Measurements from ENCODE around the gene ABCG2.

Gene ABCG2

GRCh38 chr4:88101165-88101564 lies 57.3 kb downstream of the ABCG2 start:
- Histone ChIP-seq H3K9ac (no peak overlapping the region), H3K4me2 (ENCODE audit: low read length) (no peak overlapping the region), H2AFZ (no peak overlapping the region), H3K27ac (no peak overlapping the region), H3K36me3 (ENCODE audit: control insufficient read depth, insufficient read depth, low read length) (no peaks in the 10 kb centered on the region), H3K4me3 (ENCODE audit: low read depth, low read length) (no peak overlapping the region), H3K4me1 (no peaks in the 10 kb centered on the region), H3K79me2 (no peaks in the 10 kb centered on the region), H3K27me3 (ENCODE audit: control insufficient read depth, insufficient read depth, low read length) (no peaks in the 10 kb centered on the region), H3K9me3 (ENCODE audit: control insufficient read depth, low read length) (no peaks in the 10 kb centered on the region)
- no peak for TF ChIP-seq CTCF (IDR thresholded peaks at IDR 0.05)

GRCh38 chr4:88098993-88099752 lies 59.3 kb downstream of the ABCG2 start:
- Histone ChIP-seq H3K9ac (no peak overlapping the region), H3K36me3 (ENCODE audit: control insufficient read depth, insufficient read depth, low read length) (no peaks in the 10 kb centered on the region), H2AFZ (no peak overlapping the region), H3K27ac (no peak overlapping the region), H3K27me3 (ENCODE audit: control insufficient read depth, insufficient read depth, low read length) (no peaks in the 10 kb centered on the region), H3K9me3 (ENCODE audit: control insufficient read depth, low read length) (no peaks in the 10 kb centered on the region), H3K79me2 (no peaks in the 10 kb centered on the region), H3K4me3 (ENCODE audit: low read depth, low read length) (no peak overlapping the region), H3K4me1 (no peaks in the 10 kb centered on the region), H3K4me2 (ENCODE audit: low read length) (no peak overlapping the region)
- TF ChIP-seq CTCF (IDR thresholded peaks at IDR 0.05): no peak

- Histone ChIP-seq H3K79me2 (no peaks in the 10 kb centered on the region), H3K36me3 (ENCODE audit: control insufficient read depth, insufficient read depth, low read length) (no peaks in the 10 kb centered on the region), H3K4me1 (no peaks in the 10 kb centered on the region), H3K27me3 (ENCODE audit: control insufficient read depth, insufficient read depth, low read length) (no peaks in the 10 kb centered on the region), H3K4me2 (ENCODE audit: low read length) (no peak overlapping the region), H3K4me3 (ENCODE audit: low read depth, low read length) (no peak overlapping the region), H3K9me3 (ENCODE audit: control insufficient read depth, low read length) (no peaks in the 10 kb centered on the region), H3K9ac (no peak overlapping the region), H3K27ac (no peak overlapping the region), H2AFZ (no peak overlapping the region)
- TF ChIP-seq CTCF (IDR thresholded peaks at IDR 0.05): no peak
Observed at GRCh38 chr4:88097781-88098180, 60.7 kb downstream of the ABCG2 start.

GRCh38 chr4:88097301-88097700 lies 61.1 kb downstream of the ABCG2 start:
- H3K4me1 ChIP-seq: no peaks in the 10 kb centered on the region
- H3K4me3 ChIP-seq (ENCODE audit: low read depth, low read length): no peak overlapping the region
- H3K79me2 ChIP-seq: no peaks in the 10 kb centered on the region
- TF ChIP-seq CTCF (IDR thresholded peaks at IDR 0.05): no peak
- H3K27ac ChIP-seq: no peak overlapping the region
- H3K4me2 ChIP-seq (ENCODE audit: low read length): no peak overlapping the region
- H3K36me3 ChIP-seq (ENCODE audit: control insufficient read depth, insufficient read depth, low read length): no peaks in the 10 kb centered on the region
- H3K9me3 ChIP-seq (ENCODE audit: control insufficient read depth, low read length): no peaks in the 10 kb centered on the region
- no peaks in the 10 kb centered on the region for H3K27me3 ChIP-seq (ENCODE audit: control insufficient read depth, insufficient read depth, low read length)
- H3K9ac ChIP-seq: no peak overlapping the region
- no peak overlapping the region for H2AFZ ChIP-seq

GRCh38 chr4:88093874-88094273 lies 64.6 kb downstream of the ABCG2 start:
- no peak overlapping the region for H3K4me2 ChIP-seq (ENCODE audit: low read length)
- no peaks in the 10 kb centered on the region for H3K79me2 ChIP-seq

More at GRCh38 chr4:88093874-88094273, 64.6 kb downstream of the ABCG2 start:
- no peak overlapping the region for H3K9ac ChIP-seq
- H3K4me1 ChIP-seq: no peaks in the 10 kb centered on the region
- H3K27me3 ChIP-seq (ENCODE audit: control insufficient read depth, insufficient read depth, low read length): no peaks in the 10 kb centered on the region
- H3K27ac ChIP-seq: no peak overlapping the region
- no peak overlapping the region for H3K4me3 ChIP-seq (ENCODE audit: low read depth, low read length)
- TF ChIP-seq CTCF (IDR thresholded peaks at IDR 0.05): no peak
- H3K9me3 ChIP-seq (ENCODE audit: control insufficient read depth, low read length): no peaks in the 10 kb centered on the region
- no peak overlapping the region for H2AFZ ChIP-seq
- no peaks in the 10 kb centered on the region for H3K36me3 ChIP-seq (ENCODE audit: control insufficient read depth, insufficient read depth, low read length)

Measured in parathyroid adenoma (tissue), 2 donors.